C4-2B (cell line): ENCODE results near the gene CA12.

Experiments
- ZFX ChIP-seq: fragments of 450-650 bp; IDR thresholded peaks from 2 replicates; pipeline ENCODE4 v1.6.1; 2017
- TF ChIP-seq, protein P1 (sequence below): fragments of 450-650 bp; conservative IDR thresholded peaks from 2 replicates; pipeline ENCODE4 v1.5.1; 2017; ENCODE audit warnings: mild to moderate bottlenecking

DNA sequence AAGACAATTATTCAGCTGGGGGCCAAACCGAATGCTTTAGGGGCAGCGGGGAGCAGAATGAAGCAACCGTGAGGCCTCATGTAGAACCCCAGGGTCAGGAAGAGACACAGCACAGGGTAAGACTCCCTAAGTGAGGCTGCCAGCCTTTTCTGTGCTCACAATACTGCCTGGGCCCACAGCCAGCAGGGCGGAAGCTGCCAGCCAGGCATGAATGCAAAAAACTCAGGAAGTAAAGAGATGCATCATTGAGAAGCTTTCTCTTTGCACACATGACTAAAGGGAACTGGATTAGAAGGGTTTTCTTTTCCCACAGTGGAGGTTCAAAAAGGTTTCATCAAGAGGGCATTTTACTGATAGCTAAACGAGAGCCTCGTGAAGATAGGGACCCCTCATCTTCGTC lies 33.3 kb downstream of the CA12 start:
- TF ChIP-seq, protein P1, sequence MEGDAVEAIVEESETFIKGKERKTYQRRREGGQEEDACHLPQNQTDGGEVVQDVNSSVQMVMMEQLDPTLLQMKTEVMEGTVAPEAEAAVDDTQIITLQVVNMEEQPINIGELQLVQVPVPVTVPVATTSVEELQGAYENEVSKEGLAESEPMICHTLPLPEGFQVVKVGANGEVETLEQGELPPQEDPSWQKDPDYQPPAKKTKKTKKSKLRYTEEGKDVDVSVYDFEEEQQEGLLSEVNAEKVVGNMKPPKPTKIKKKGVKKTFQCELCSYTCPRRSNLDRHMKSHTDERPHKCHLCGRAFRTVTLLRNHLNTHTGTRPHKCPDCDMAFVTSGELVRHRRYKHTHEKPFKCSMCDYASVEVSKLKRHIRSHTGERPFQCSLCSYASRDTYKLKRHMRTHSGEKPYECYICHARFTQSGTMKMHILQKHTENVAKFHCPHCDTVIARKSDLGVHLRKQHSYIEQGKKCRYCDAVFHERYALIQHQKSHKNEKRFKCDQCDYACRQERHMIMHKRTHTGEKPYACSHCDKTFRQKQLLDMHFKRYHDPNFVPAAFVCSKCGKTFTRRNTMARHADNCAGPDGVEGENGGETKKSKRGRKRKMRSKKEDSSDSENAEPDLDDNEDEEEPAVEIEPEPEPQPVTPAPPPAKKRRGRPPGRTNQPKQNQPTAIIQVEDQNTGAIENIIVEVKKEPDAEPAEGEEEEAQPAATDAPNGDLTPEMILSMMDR, result no peak
- TF ChIP-seq ZFX, result no peak
